Hepatocyte (in vitro differentiated cells): ENCODE results near the gene SCG5. TPM values are rescaled to one million over a fixed set of nuclear protein-coding genes. Genes with fewer than 3 reads are reported as not detected.
"Not testable (repeated sequence)": the region's sequence is repeated elsewhere in the genome, so short reads cannot be mapped to it uniquely, and the experiment has no call there.

Experiments used
- DNase-seq: peaks from one replicate; pipeline ENCODE4 v3.0.0-alpha.2; 2016; ENCODE audit warnings: low spot score
- H2AFZ ChIP-seq: fragments of 200-600 bp; sonication (generic); 2 replicates; pipeline ENCODE4 v1.6.0; 2016; ENCODE audit warnings: antibody characterized with exemption, mild to moderate bottlenecking
- H3K27ac ChIP-seq: fragments of 200-600 bp; sonication (generic); 2 replicates; pipeline ENCODE4 v1.5.1; 2016; ENCODE audit warnings: mild to moderate bottlenecking
- H3K27me3 ChIP-seq: fragments of 200-600 bp; sonication (generic); 2 replicates; pipeline ENCODE4 v1.6.1; 2016
- H3K36me3 ChIP-seq: fragments of 200-600 bp; sonication (generic); replicated peaks from 2 replicates; pipeline ENCODE4 v1.5.1; 2016; ENCODE audit warnings: low read depth; ENCODE audit not compliant: insufficient read depth
- H3K4me1 ChIP-seq: fragments of 200-600 bp; sonication (generic); 2 replicates; pipeline ENCODE4 v1.5.1; 2016; ENCODE audit warnings: mild to moderate bottlenecking, moderate library complexity; ENCODE audit not compliant: insufficient read depth
- H3K4me2 ChIP-seq: fragments of 200-600 bp; sonication (generic); 2 replicates; pipeline ENCODE4 v1.6.0; 2016
- H3K4me3 ChIP-seq: fragments of 200-600 bp; sonication (generic); 2 replicates; pipeline ENCODE4 v1.5.1; 2016; ENCODE audit warnings: mild to moderate bottlenecking
- H3K79me2 ChIP-seq: fragments of 200-600 bp; sonication (generic); 2 replicates; pipeline ENCODE4 v1.6.0; 2017; ENCODE audit warnings: mild to moderate bottlenecking
- H3K9me2 ChIP-seq: fragments of 200-600 bp; sonication (generic); replicated peaks from 2 replicates; pipeline ENCODE4 v1.6.0; 2017; ENCODE audit warnings: mild to moderate bottlenecking; ENCODE audit not compliant: insufficient read depth
- H3K9me3 ChIP-seq: fragments of 200-600 bp; sonication (generic); 2 replicates; pipeline ENCODE4 v1.5.1; 2016; ENCODE audit warnings: low read depth, mild to moderate bottlenecking
- H4K20me1 ChIP-seq: fragments of 200-600 bp; sonication (generic); 2 replicates; pipeline ENCODE4 v1.6.0; 2016; ENCODE audit warnings: mild to moderate bottlenecking; ENCODE audit not compliant: insufficient read depth, poor library complexity, severe bottlenecking
- EZH2 ChIP-seq: fragments of 200-600 bp; sonication (generic); IDR thresholded peaks from 2 replicates; pipeline ENCODE4 v1.6.1; 2016; ENCODE audit warnings: antibody characterized with exemption, mild to moderate bottlenecking, borderline replicate concordance
- EZH2phosphoT487 ChIP-seq: fragments of 200-600 bp; sonication (generic); IDR thresholded peaks from one replicate; pipeline ENCODE4 v1.6.1; 2018; ENCODE audit warnings: antibody characterized with exemption, mild to moderate bottlenecking, low read depth, moderate library complexity; ENCODE audit not compliant: unreplicated experiment, severe bottlenecking
- WGBS: methylation state at CpG from one replicate; pipeline ENCODE4 v1.1.6; 2016; ENCODE audit warnings: low lambda C conversion rate; ENCODE audit errors: missing lambda C conversion rate; 5-methylcytosine and 5-hydroxymethylcytosine counted together
- polyA plus RNA-seq: library from polyadenylated mRNA; unstranded; fragments of >200 nt; fragmentation: Nextera tagmentation; extraction: Ambion mirVana; gene quantifications from 2 replicates; pipeline ENCODE4 v1.2.1, GENCODE V29; 2016
- total RNA-seq: library from RNA; depleted of rRNA; stranded (reverse); fragments of >200 nt; gene quantifications from 2 replicates; pipeline ENCODE4 v1.2.3, GENCODE V29; 2014
- TF ChIP-seq, protein P1 (sequence below): fragments of 200-600 bp; sonication (generic); IDR thresholded peaks from 2 replicates; pipeline ENCODE4 v1.5.1; 2016; ENCODE audit warnings: antibody characterized with exemption, mild to moderate bottlenecking; ENCODE audit not compliant: poor library complexity

SCG5 gene
- total and polyA plus RNA-seq, 2 experiments from 2014 or later, result 5.2 to 9.8 TPM

DNA sequence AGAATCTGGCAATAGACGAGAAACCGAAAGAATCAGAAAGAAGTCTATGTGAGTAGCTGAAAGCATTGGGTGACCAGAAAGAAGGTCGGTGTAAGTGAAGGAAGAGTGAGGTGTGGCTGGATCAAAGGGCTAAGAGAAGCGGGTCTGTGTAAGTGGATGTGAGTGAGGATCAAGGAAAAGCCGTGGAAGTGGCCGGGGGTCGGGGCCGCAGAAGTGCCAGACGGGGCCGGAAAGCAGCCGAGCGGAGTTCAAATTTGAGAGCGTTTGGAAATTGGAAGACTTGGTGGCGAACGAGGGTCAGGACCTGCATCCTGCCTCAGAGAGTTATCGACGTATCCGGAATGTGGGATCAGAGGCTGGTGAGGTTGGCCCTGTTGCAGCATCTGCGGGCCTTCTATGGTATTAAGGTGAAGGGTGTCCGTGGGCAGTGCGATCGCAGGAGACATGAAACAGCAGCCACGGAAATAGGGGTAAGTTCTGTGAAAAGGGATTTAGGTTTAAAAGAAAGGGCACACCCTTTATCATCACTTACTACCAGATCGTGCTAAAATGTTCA, 25.6 kb upstream of the SCG5 start:
- Histone ChIP-seq H3K4me3 (peak overlapping the region; percentile 49), H2AFZ (peak overlapping the region; percentile 96), H3K4me2 (peak overlapping the region; percentile 90), H3K27ac (peak overlapping the region; percentile 66), H3K79me2 (peaks cover 28% of the 10 kb centered on the region)
- H3K4me1 ChIP-seq, H4K20me1 ChIP-seq, H3K9me2 ChIP-seq, H3K9me3 ChIP-seq, H3K36me3 ChIP-seq, H3K27me3 ChIP-seq, DNase-seq: not testable (repeated sequence)
- 3% methylated on average over 13 of the region's 24 CpGs for WGBS

DNA sequence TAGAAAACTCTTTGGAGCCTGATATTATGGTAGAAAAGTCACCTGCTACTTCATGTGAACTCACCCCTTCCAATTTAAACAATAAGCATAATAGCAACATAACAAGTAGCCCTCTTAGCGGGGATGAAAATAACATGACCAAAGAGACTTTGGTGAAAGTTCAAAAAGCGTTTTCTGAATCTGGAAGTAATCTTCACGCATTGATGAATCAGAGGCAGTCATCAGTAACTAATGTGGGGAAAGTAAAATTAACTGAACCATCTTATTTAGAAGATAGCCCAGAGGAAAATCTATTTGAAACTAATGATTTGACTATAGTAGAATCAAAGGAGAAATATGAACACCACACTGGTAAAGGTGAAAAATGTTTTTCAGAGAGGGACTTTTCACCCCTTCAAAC, 5.1 kb upstream of the SCG5 start:
- Histone ChIP-seq H3K36me3 (no peaks in the 10 kb centered on the region), H3K79me2 (no peaks in the 10 kb centered on the region), H3K9me3 (no peaks in the 10 kb centered on the region), H3K27me3 (no peaks in the 10 kb centered on the region), H3K9me2 (no peaks in the 10 kb centered on the region), H4K20me1 (no peaks in the 10 kb centered on the region), H3K4me1 (no peaks in the 10 kb centered on the region), H3K4me2 (no peak overlapping the region), H3K27ac (no peak overlapping the region), H3K4me3 (no peak overlapping the region), H2AFZ (no peak overlapping the region)
- TF ChIP-seq EZH2 (no peak), EZH2phosphoT487 (no peak)
- TF ChIP-seq, protein P1, sequence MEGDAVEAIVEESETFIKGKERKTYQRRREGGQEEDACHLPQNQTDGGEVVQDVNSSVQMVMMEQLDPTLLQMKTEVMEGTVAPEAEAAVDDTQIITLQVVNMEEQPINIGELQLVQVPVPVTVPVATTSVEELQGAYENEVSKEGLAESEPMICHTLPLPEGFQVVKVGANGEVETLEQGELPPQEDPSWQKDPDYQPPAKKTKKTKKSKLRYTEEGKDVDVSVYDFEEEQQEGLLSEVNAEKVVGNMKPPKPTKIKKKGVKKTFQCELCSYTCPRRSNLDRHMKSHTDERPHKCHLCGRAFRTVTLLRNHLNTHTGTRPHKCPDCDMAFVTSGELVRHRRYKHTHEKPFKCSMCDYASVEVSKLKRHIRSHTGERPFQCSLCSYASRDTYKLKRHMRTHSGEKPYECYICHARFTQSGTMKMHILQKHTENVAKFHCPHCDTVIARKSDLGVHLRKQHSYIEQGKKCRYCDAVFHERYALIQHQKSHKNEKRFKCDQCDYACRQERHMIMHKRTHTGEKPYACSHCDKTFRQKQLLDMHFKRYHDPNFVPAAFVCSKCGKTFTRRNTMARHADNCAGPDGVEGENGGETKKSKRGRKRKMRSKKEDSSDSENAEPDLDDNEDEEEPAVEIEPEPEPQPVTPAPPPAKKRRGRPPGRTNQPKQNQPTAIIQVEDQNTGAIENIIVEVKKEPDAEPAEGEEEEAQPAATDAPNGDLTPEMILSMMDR, result no peak
- 96% methylated on average over 3 of the region's 3 CpGs for WGBS
- DNase-seq, result no peak

DNA sequence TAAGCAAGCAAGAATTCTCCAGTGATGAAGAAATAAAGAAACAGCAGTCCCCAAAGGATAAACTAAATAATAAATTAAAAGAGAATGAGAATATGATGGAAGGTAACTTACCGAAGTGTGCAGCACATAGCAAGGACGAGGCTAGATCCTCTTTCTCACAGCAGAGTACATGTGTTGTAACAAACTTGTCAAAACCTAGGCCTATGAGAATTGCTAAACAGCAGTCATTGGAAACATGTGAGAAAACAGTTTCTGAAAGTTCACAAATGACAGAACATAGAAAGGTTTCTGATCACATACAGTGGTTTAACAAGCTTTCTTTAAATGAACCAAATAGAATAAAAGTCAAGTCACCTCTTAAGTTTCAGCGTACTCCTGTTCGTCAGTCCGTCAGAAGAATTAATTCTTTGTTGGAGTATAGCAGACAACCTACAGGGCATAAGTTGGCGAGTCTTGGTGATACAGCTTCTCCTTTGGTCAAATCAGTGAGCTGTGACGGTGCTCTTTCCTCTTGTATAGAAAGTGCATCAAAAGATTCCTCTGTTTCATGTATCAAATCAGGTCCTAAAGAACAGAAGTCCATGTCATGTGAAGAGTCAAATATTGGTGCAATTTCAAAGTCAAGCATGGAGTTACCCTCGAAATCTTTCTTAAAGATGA, 4.5 kb upstream of the SCG5 start:
- no peak overlapping the region for H3K4me3 ChIP-seq
- no peaks in the 10 kb centered on the region for H3K36me3 ChIP-seq
- no peaks in the 10 kb centered on the region for H4K20me1 ChIP-seq
- H2AFZ ChIP-seq, result no peak overlapping the region
- WGBS, result 98% methylated on average over 8 of the region's 8 CpGs
- no peaks in the 10 kb centered on the region for H3K27me3 ChIP-seq
- H3K9me2 ChIP-seq, result no peaks in the 10 kb centered on the region
- no peaks in the 10 kb centered on the region for H3K79me2 ChIP-seq
- no peaks in the 10 kb centered on the region for H3K4me1 ChIP-seq
- no peak for TF ChIP-seq EZH2
- TF ChIP-seq EZH2phosphoT487, result no peak
- TF ChIP-seq, protein P1, result no peak
- H3K4me2 ChIP-seq, result no peak overlapping the region
- DNase-seq, result no peak
- no peaks in the 10 kb centered on the region for H3K9me3 ChIP-seq
- no peak overlapping the region for H3K27ac ChIP-seq

DNA sequence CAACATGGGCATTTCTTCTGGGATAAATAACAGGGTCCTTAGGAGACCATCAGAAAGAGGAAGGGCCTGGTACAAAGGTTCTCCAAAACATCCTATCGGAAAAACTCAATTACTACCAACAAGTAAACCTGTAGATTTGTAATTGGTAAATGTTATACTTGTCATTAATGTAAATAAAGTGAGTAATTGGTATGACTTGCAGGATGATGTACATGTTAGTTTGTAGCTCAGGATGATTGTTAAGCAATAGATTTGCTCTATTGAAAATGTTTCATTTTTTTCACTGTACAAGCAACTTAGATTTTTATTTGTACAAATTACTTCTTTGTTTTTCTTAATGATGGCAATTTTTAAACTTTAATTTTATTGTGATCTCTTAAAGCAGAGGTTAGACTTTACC, 3.8 kb upstream of the SCG5 start:
- Histone ChIP-seq H3K4me3 (no peak overlapping the region), H3K4me2 (no peak overlapping the region), H3K79me2 (no peaks in the 10 kb centered on the region), H4K20me1 (no peaks in the 10 kb centered on the region), H3K27ac (no peak overlapping the region), H3K4me1 (no peaks in the 10 kb centered on the region), H2AFZ (no peak overlapping the region), H3K36me3 (no peaks in the 10 kb centered on the region), H3K9me3 (no peaks in the 10 kb centered on the region), H3K27me3 (no peaks in the 10 kb centered on the region), H3K9me2 (no peaks in the 10 kb centered on the region)
- no peak for TF ChIP-seq EZH2phosphoT487
- TF ChIP-seq, protein P1, result no peak
- no peak for TF ChIP-seq EZH2
- DNase-seq, result no peak
- WGBS, result 93% methylated on average over 1 of the region's 1 CpG
